ENCODE data around the gene GNPTAB. TPM values are rescaled to one million over a fixed set of nuclear protein-coding genes. Genes with fewer than 3 reads are reported as not detected.

The GNPTAB gene
- total RNA-seq, 4 donors from 2014 or later: 10.7 to 30.3 (median 16.2) TPM

DNA sequence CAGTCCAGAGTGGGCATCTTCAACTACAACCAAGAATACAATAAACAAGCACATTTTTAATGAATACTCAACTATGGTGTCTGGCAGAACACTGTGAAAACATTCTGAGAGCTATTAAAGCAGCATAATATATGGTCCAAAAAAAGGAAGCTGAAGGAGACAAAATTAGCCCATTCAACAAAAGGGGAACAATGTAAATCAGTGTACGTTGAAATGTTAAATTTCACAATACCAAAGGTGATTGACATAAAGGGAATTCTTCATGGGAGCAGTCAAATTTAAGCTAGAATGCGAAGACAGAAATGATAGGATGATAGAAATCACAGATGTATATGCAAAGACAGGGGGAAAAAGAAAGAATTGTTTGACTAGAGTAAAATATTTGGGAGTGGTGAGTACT, 50.2 kb downstream of the GNPTAB start:
- H3K36me3 ChIP-seq: peaks cover 0 to 7% of the 10 kb centered on the region in 2 donors
- no peak for DNase-seq
- ATAC-seq: no peak
- no peak for TF ChIP-seq CTCF (IDR thresholded peaks at IDR 0.05 in 4 of 5, conservative IDR thresholded peaks at IDR 0.05 in 1 of 5)
- TF ChIP-seq POLR2A (IDR thresholded peaks at IDR 0.05): no peak
- H3K4me1 ChIP-seq: peaks cover 29 to 46% of the 10 kb centered on the region in 2 donors
- H3K27me3 ChIP-seq: no peaks in the 10 kb centered on the region
- H3K4me3 ChIP-seq: no peak overlapping the region
- no peaks in the 10 kb centered on the region for H3K9me3 ChIP-seq
- intact Hi-C loops (cut with DNase I; ENCODE audit: low total_unique reads): no loop called here
- peak overlapping the region in 1 of 4 donors; percentile 90 for H3K27ac ChIP-seq
- in situ Hi-C loops (cut with MboI; ENCODE audit: low sequenced_read_pairs in 4 of 4): loop anchor here in 1 of 4 donors (5.0 kb wide), 1 partner anchor 47 kb away; no protein-coding TSS in a partner anchor

GRCh38 chr12:101779626-101780025, 51.1 kb downstream of the GNPTAB start:
- in situ Hi-C loops (cut with MboI; ENCODE audit: low sequenced_read_pairs in 4 of 4): loop anchor here in 3 of 4 donors (5.0 kb wide), 3 partner anchors 48 to 63 kb away; partner anchors contain the start of gene GNPTAB (in 1 of the 3)
- ATAC-seq (no peak), DNase-seq (no peak)
- Histone ChIP-seq H3K9me3 (no peaks in the 10 kb centered on the region), H3K4me1 (peaks cover 29 to 42% of the 10 kb centered on the region in 2 donors), H3K36me3 (no peaks in the 10 kb centered on the region), H3K4me3 (no peak overlapping the region), H3K27me3 (no peaks in the 10 kb centered on the region), H3K27ac (peak overlapping the region in 1 of 4 donors; percentile 83)
- intact Hi-C loops (cut with DNase I; ENCODE audit: low total_unique reads): no loop called here
- no peak for TF ChIP-seq POLR2A (IDR thresholded peaks at IDR 0.05)
- no peak for TF ChIP-seq CTCF (IDR thresholded peaks at IDR 0.05 in 4 of 5, conservative IDR thresholded peaks at IDR 0.05 in 1 of 5)

DNA sequence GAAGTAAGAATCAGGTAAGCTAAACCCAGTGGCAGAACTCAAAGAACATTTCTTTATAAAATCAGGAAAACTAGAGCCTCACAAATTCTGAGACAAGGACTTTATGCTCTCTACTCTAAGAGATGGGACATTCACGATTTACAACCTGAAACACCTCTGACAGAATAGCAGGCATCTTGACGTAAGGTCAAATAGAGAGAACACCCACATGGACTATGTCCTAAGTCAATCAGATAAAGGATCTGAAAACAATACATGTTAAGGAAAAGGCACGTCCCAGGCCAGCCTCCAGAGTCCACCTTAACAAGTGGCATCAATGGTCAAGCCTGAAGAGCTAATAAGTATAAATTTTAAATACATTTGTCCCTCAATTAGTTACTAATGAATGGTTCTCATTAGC, 51.6 kb downstream of the GNPTAB start:
- Histone ChIP-seq H3K36me3 (no peaks in the 10 kb centered on the region), H3K27ac (peak overlapping the region in 2 of 4 donors; percentile 74 to 83), H3K9me3 (no peaks in the 10 kb centered on the region), H3K27me3 (no peaks in the 10 kb centered on the region), H3K4me1 (peaks cover 29 to 38% of the 10 kb centered on the region in 2 donors), H3K4me3 (no peak overlapping the region)
- TF ChIP-seq CTCF (IDR thresholded peaks at IDR 0.05 in 4 of 5, conservative IDR thresholded peaks at IDR 0.05 in 1 of 5) (no peak), POLR2A (IDR thresholded peaks at IDR 0.05) (no peak)
- intact Hi-C loops (cut with DNase I; ENCODE audit: low total_unique reads) (no loop called here), in situ Hi-C loops (cut with MboI; ENCODE audit: low sequenced_read_pairs in 4 of 4) (loop anchor here in 2 of 4 donors (5.0 kb wide), 2 partner anchors 53 to 63 kb away; partner anchors contain the start of gene GNPTAB (in 1 of the 2))
- no peak for DNase-seq
- ATAC-seq: no peak

GRCh38 chr12:101777978-101778377, 52.8 kb downstream of the GNPTAB start:
- peak overlapping the region; percentile 51 to 83 (median 66) for H3K27ac ChIP-seq
- ATAC-seq: peak; percentile 72
- intact Hi-C loops (cut with DNase I; ENCODE audit: low total_unique reads): no loop called here

More at GRCh38 chr12:101777978-101778377, 52.8 kb downstream of the GNPTAB start:
- Histone ChIP-seq H3K9me3 (no peaks in the 10 kb centered on the region), H3K27me3 (no peaks in the 10 kb centered on the region), H3K4me3 (no peak overlapping the region), H3K36me3 (no peaks in the 10 kb centered on the region), H3K4me1 (peaks cover 19 to 32% of the 10 kb centered on the region in 2 donors)
- TF ChIP-seq POLR2A (IDR thresholded peaks at IDR 0.05) (no peak), CTCF (IDR thresholded peaks at IDR 0.05 in 4 of 5, conservative IDR thresholded peaks at IDR 0.05 in 1 of 5) (no peak)
- DNase-seq: peak; percentile 36 to 49
- in situ Hi-C loops (cut with MboI; ENCODE audit: low sequenced_read_pairs in 4 of 4): loop anchor here in 2 of 4 donors (5.0 kb wide), 2 partner anchors 54 to 64 kb away; partner anchors contain the start of gene GNPTAB (in 1 of the 2)

All from gastrocnemius medialis (tissue), 4 donors.